Keratinocyte (primary cell): ENCODE results near the gene SLC6A1. TPM values are rescaled to one million over a fixed set of nuclear protein-coding genes. Genes with fewer than 3 reads are reported as not detected.

ENCODE experiments used
- DNase-seq: peaks from one replicate; pipeline ENCODE4 v3.0.0-alpha.2; 2011; ENCODE audit warnings: low read depth, missing footprints, low spot score
- FAIRE-seq: peaks from 2 replicates; lab custom pipeline; 2011; peaks lifted over from hg19 to GRCh38; lab: Jason Lieb, UNC
- H2AFZ ChIP-seq: 2 replicates; pipeline ENCODE4 v1.6.0; 2012; ENCODE audit warnings: low read length, control low read depth, inconsistent platforms; ENCODE audit not compliant: control insufficient read depth
- H3K27ac ChIP-seq: 2 replicates; pipeline ENCODE4 v1.5.1; 2011; ENCODE audit warnings: low read length; ENCODE audit not compliant: control insufficient read depth, insufficient read depth
- H3K27me3 ChIP-seq: 3 replicates; pipeline ENCODE4 v1.6.0; 2011; ENCODE audit warnings: low read length; ENCODE audit not compliant: control insufficient read depth, insufficient read depth; ENCODE audit errors: extremely low read depth
- H3K36me3 ChIP-seq, 2 experiments: 2 replicates in 1 of 2; 3 replicates in 1 of 2; pipeline ENCODE4 v1.5.1; 2011; ENCODE audit warnings: low read length in 2 of 2, mild to moderate bottlenecking in 1 of 2; ENCODE audit not compliant: control insufficient read depth in 2 of 2, insufficient read depth in 2 of 2; ENCODE audit errors: extremely low read depth in 1 of 2
- H3K4me1 ChIP-seq: 3 replicates; pipeline ENCODE4 v1.5.1; 2011; ENCODE audit warnings: low read length; ENCODE audit not compliant: control insufficient read depth, insufficient read depth; ENCODE audit errors: extremely low read depth
- H3K4me2 ChIP-seq: 3 replicates; pipeline ENCODE4 v1.6.0; 2011; ENCODE audit warnings: low read depth, low read length; ENCODE audit not compliant: control insufficient read depth, insufficient read depth; ENCODE audit errors: extremely low read depth
- H3K4me3 ChIP-seq, 3 experiments: fragments of 200-600 bp in 1 of 3; sonication (generic) in 1 of 3; 2 replicates in 2 of 3; 3 replicates in 1 of 3; pipeline ENCODE4 v1.5.1; 2011 to 2016; ENCODE audit warnings: low read length in 3 of 3, mild to moderate bottlenecking in 3 of 3, control low read depth in 2 of 3, inconsistent platforms in 1 of 3, low read depth in 1 of 3, mixed read lengths in 1 of 3, mixed run types in 1 of 3, moderate library complexity in 1 of 3; ENCODE audit not compliant: control insufficient read depth in 2 of 3, insufficient read depth in 2 of 3; ENCODE audit errors: extremely low read depth in 1 of 3
- H3K79me2 ChIP-seq: 2 replicates; pipeline ENCODE4 v1.6.0; 2012; ENCODE audit warnings: low read length; ENCODE audit not compliant: control insufficient read depth, insufficient read depth
- H3K9ac ChIP-seq: 3 replicates; pipeline ENCODE4 v1.6.0; 2011; ENCODE audit warnings: low read length; ENCODE audit not compliant: control insufficient read depth, insufficient read depth; ENCODE audit errors: extremely low read depth
- H3K9me1 ChIP-seq: 3 replicates; pipeline ENCODE4 v1.6.0; 2011; ENCODE audit warnings: low read length; ENCODE audit not compliant: control insufficient read depth, insufficient read depth; ENCODE audit errors: extremely low read depth
- H3K9me3 ChIP-seq: 2 replicates; pipeline ENCODE4 v1.5.1; 2012; ENCODE audit warnings: low read depth, low read length; ENCODE audit not compliant: control insufficient read depth
- H4K20me1 ChIP-seq: 3 replicates; pipeline ENCODE4 v1.6.0; 2011; ENCODE audit warnings: low read length; ENCODE audit not compliant: control insufficient read depth, insufficient read depth; ENCODE audit errors: extremely low read depth
- CTCF ChIP-seq, 3 experiments: IDR thresholded peaks in 1 of 3; conservative IDR thresholded peaks in 1 of 3; optimal IDR thresholded peaks in 1 of 3; 2 replicates in 2 of 3; 3 replicates in 1 of 3; pipeline versions ENCODE3 to v1.5.1; 2011; ENCODE audit warnings: low read length in 3 of 3, mild to moderate bottlenecking in 3 of 3, moderate library complexity in 2 of 3, control low read depth in 1 of 3, inconsistent platforms in 1 of 3; ENCODE audit not compliant: insufficient read depth in 2 of 3; ENCODE audit errors: extremely low read depth in 1 of 3
- EZH2 ChIP-seq: IDR thresholded peaks from one replicate; pipeline ENCODE4 v1.6.1; 2012; ENCODE audit warnings: inconsistent platforms, mild to moderate bottlenecking, low read length, moderate library complexity
- dilution Hi-C: fragments of 300-500 bp; cut with MboI; formaldehyde crosslinking; loops from one replicate; pipeline ENCODE4 v1.7.0; 2020; ENCODE audit warnings: low sequenced_read_pairs; ENCODE audit not compliant: extremely low pct_ligation_motif_present
- polyA plus RNA-seq, 5 experiments: library from polyadenylated mRNA; depleted of rRNA in 3 of 5; stranded (reverse) in 3 of 5; stranded (forward) in 1 of 5; unstranded in 1 of 5; fragments of >200 nt; gene quantifications; 1 replicate in 1 of 5; 2 replicates in 3 of 5; 3 replicates in 1 of 5; pipeline versions ENCODE4 v1.2.1 to v1.2.3, GENCODE V29; 2011 to 2012; ENCODE audit warnings: missing spikeins in 2 of 5, low read depth in 1 of 5, low replicate concordance in 1 of 5

Gene SLC6A1
- polyA plus RNA-seq, 1 donor (not counting 4 experiments of a cell fraction or from before 2014, with no cell fraction given) = not detected

- Histone ChIP-seq H3K36me3 (no peaks in the 10 kb centered on the region), H3K4me3 (no peak overlapping the region), H2AFZ (no peak overlapping the region), H3K27me3 (peaks cover 50% of the 10 kb centered on the region), H4K20me1 (no peaks in the 10 kb centered on the region), H3K27ac (no peak overlapping the region), H3K9ac (no peak overlapping the region), H3K4me1 (peaks cover 8% of the 10 kb centered on the region), H3K4me2 (no peak overlapping the region), H3K9me1 (no peaks in the 10 kb centered on the region), H3K79me2 (no peaks in the 10 kb centered on the region), H3K9me3 (no peaks in the 10 kb centered on the region)
- DNase-seq = no peak
- TF ChIP-seq CTCF (optimal IDR thresholded peaks at IDR 0.05 in 1 of 3, IDR thresholded peaks at IDR 0.05 in 1 of 3, conservative IDR thresholded peaks at IDR 0.05 in 1 of 3; ENCODE audit: extremely low read depth in 1 of 3, insufficient read depth in 2 of 3, low read length in 3 of 3) (no peak), EZH2 (no peak)
- FAIRE-seq = no peak
- dilution Hi-C loops = no loop called here
These were observed 12.2 kb upstream of the SLC6A1 start for GRCh38 chr3:10980312-10980711.

GRCh38 chr3:10981031-10981430 lies 11.5 kb upstream of the SLC6A1 start:
- dilution Hi-C loops = no loop called here
- H3K27me3 ChIP-seq = peaks cover 50% of the 10 kb centered on the region

More at GRCh38 chr3:10981031-10981430, 11.5 kb upstream of the SLC6A1 start:
- Histone ChIP-seq H3K27ac (no peak overlapping the region), H3K4me2 (no peak overlapping the region), H3K79me2 (no peaks in the 10 kb centered on the region), H3K9me3 (no peaks in the 10 kb centered on the region), H3K4me3 (no peak overlapping the region), H2AFZ (no peak overlapping the region), H3K9me1 (no peaks in the 10 kb centered on the region), H3K4me1 (peaks cover 8% of the 10 kb centered on the region), H4K20me1 (no peaks in the 10 kb centered on the region), H3K36me3 (no peaks in the 10 kb centered on the region), H3K9ac (no peak overlapping the region)
- TF ChIP-seq EZH2 (no peak), CTCF (optimal IDR thresholded peaks at IDR 0.05 in 1 of 3, IDR thresholded peaks at IDR 0.05 in 1 of 3, conservative IDR thresholded peaks at IDR 0.05 in 1 of 3; ENCODE audit: extremely low read depth in 1 of 3, insufficient read depth in 2 of 3, low read length in 3 of 3) (no peak)
- no peak for FAIRE-seq
- DNase-seq = no peak
